HCT116 (cell line): Measurements from ENCODE around the gene ZNF747. TPM values are rescaled to one million over a fixed set of nuclear protein-coding genes. Genes with fewer than 3 reads are reported as not detected.

Experiments
- ATAC-seq: fragments of 200-7000 bp; cut with Tn5 transposase; 2 replicates; pipeline ENCODE4 v1.9.1; 2020; ENCODE audit warnings: mild to moderate bottlenecking, moderate library complexity
- BruUV-seq: library from RNA; stranded (reverse); fragments of 400-500 nt; replicated peaks from 2 replicates; lab custom pipeline; 2021; lab: Mats Ljungman, UMichigan
- CTCF ChIA-PET: fragments of 300-600 bp; sonication (Branson Sonifier 250); formaldehyde crosslinking; loops from one replicate; lab custom pipeline; 2021; ENCODE audit warnings: antibody characterized with exemption; lab: Charles Lee
- POLR2A ChIA-PET: fragments of 300-600, 350-600 bp; sonication (Branson Sonifier 250); formaldehyde crosslinking; loops from one replicate; lab custom pipeline; 2021; ENCODE audit warnings: antibody characterized with exemption; lab: Charles Lee
- RAD21 ChIA-PET, 2 experiments: fragments of 300-600 bp; sonication (Branson Sonifier 250); formaldehyde crosslinking; loops; one replicate each; lab custom pipeline; 2023; ENCODE audit warnings: low total read pairs in 2 of 2; ENCODE audit not compliant: uncharacterized antibody in 2 of 2, unreplicated experiment in 2 of 2, low non-redundant PET in 1 of 2; lab: Charles Lee
- DNase-seq: peaks from one replicate; pipeline ENCODE4 v3.0.0-alpha.2; 2010; ENCODE audit warnings: low read depth, low spot score
- H2AFZ ChIP-seq: fragments of 200-600 bp; shearing (Covaris generic), sonication (generic); 2 replicates; pipeline ENCODE4 v1.6.1; 2017; ENCODE audit warnings: low read depth, mixed run types, mixed read lengths, antibody characterized with exemption, low read length; ENCODE audit not compliant: poor library complexity, severe bottlenecking
- H3K27ac ChIP-seq: 2 replicates; pipeline ENCODE4 v1.5.1; 2012; ENCODE audit warnings: low read depth, low read length
- H3K27me3 ChIP-seq: fragments of 200-600 bp; sonication (generic); 2 replicates; pipeline ENCODE4 v1.6.1; 2016; ENCODE audit warnings: mixed run types, low read length, mixed read lengths; ENCODE audit not compliant: insufficient read depth
- H3K36me3 ChIP-seq, 2 experiments: fragments of 200-500 bp in 1 of 2; fragments of 200-600 bp in 1 of 2; sonication (Bioruptor generic) in 1 of 2; sonication (generic) in 1 of 2; 2 replicates each; pipeline versions ENCODE4 v1.5.1 to v1.6.1; 2014 to 2016; ENCODE audit warnings: low read length in 2 of 2, inconsistent platforms in 1 of 2, mixed read lengths in 1 of 2, mixed run types in 1 of 2; ENCODE audit not compliant: insufficient read depth in 2 of 2, control insufficient read depth in 1 of 2
- H3K4me1 ChIP-seq, 2 experiments: fragments of 200-600 bp in 1 of 2; sonication (generic) in 1 of 2; 2 replicates each; pipeline versions ENCODE4 v1.5.1 to v1.6.1; 2012 to 2017; ENCODE audit warnings: low read length in 2 of 2, inconsistent platforms in 1 of 2, mild to moderate bottlenecking in 1 of 2, mixed read lengths in 1 of 2, mixed run types in 1 of 2, moderate library complexity in 1 of 2; ENCODE audit not compliant: insufficient read depth in 2 of 2, control insufficient read depth in 1 of 2
- H3K4me2 ChIP-seq: fragments of 200-600 bp; sonication (generic); 2 replicates; pipeline ENCODE4 v1.6.1; 2017; ENCODE audit warnings: mixed run types, low read length, mixed read lengths
- H3K4me3 ChIP-seq, 2 experiments: fragments of 200-600 bp in 1 of 2; sonication (generic) in 1 of 2; replicated peaks in 1 of 2; 2 replicates each; pipeline ENCODE4 v1.5.1; 2011 to 2016; ENCODE audit warnings: low read length in 2 of 2, control low read depth in 1 of 2, low read depth in 1 of 2, mild to moderate bottlenecking in 1 of 2, mixed read lengths in 1 of 2, mixed run types in 1 of 2
- H3K79me2 ChIP-seq: fragments of 200-600 bp; sonication (generic); 2 replicates; pipeline ENCODE4 v1.6.1; 2017; ENCODE audit warnings: mild to moderate bottlenecking, mixed run types, low read length, moderate library complexity, mixed read lengths; ENCODE audit not compliant: insufficient read depth
- H3K9ac ChIP-seq: fragments of 200-600 bp; sonication (generic); 2 replicates; pipeline ENCODE4 v1.6.1; 2016; ENCODE audit warnings: low read length, mixed read lengths
- H3K9me2 ChIP-seq: fragments of 200-600 bp; sonication (generic), shearing (Covaris generic); 2 replicates; pipeline ENCODE4 v1.6.1; 2017; ENCODE audit warnings: mixed run types, mild to moderate bottlenecking, moderate library complexity; ENCODE audit not compliant: insufficient read depth
- H3K9me3 ChIP-seq, 2 experiments: fragments of 200-500 bp in 1 of 2; fragments of 200-600 bp in 1 of 2; sonication (Bioruptor generic) in 1 of 2; sonication (generic) in 1 of 2; 2 replicates each; pipeline ENCODE4 v1.6.1; 2014 to 2017; ENCODE audit warnings: low read length in 2 of 2, mixed read lengths in 2 of 2, inconsistent platforms in 1 of 2, low read depth in 1 of 2, mild to moderate bottlenecking in 1 of 2, mixed run types in 1 of 2, moderate library complexity in 1 of 2; ENCODE audit not compliant: control insufficient read depth in 1 of 2, insufficient read depth in 1 of 2
- H4K20me1 ChIP-seq: fragments of 200-600 bp; sonication (generic), shearing (Covaris generic); 2 replicates; pipeline ENCODE4 v1.6.1; 2017; ENCODE audit warnings: mixed run types, mild to moderate bottlenecking, moderate library complexity; ENCODE audit not compliant: insufficient read depth
- CEBPB ChIP-seq: IDR thresholded peaks from 2 replicates; pipeline ENCODE4 v1.6.1; 2012; ENCODE audit warnings: low read depth
- CTCF ChIP-seq, 3 experiments: fragments of 200-600 bp in 1 of 3; sonication (generic) in 1 of 3; IDR thresholded peaks in 2 of 3; conservative IDR thresholded peaks in 1 of 3; 2 replicates each; pipeline ENCODE4 v1.5.1; 2012 to 2017; ENCODE audit warnings: low read depth in 2 of 3, low read length in 2 of 3, antibody characterized with exemption in 1 of 3, borderline replicate concordance in 1 of 3, control low read depth in 1 of 3, mild to moderate bottlenecking in 1 of 3, mixed read lengths in 1 of 3, mixed run types in 1 of 3, moderate library complexity in 1 of 3; ENCODE audit not compliant: insufficient read depth in 1 of 3
- ELF1 ChIP-seq: IDR thresholded peaks from 2 replicates; pipeline ENCODE4 v1.6.1; 2012; ENCODE audit warnings: low read depth, borderline replicate concordance
- EZH2phosphoT487 ChIP-seq: fragments of 200-600 bp; IDR thresholded peaks from 2 replicates; pipeline ENCODE4 v1.6.1; 2018; ENCODE audit warnings: antibody characterized with exemption, borderline replicate concordance
- FOSL1 ChIP-seq: IDR thresholded peaks from 2 replicates; pipeline ENCODE4 v1.6.1; 2012; ENCODE audit warnings: low read depth
- POLR2AphosphoS5 ChIP-seq: IDR thresholded peaks from 2 replicates; pipeline ENCODE4 v1.6.1; 2011; ENCODE audit warnings: mild to moderate bottlenecking, low read depth, low read length, moderate library complexity
- RAD21 ChIP-seq: IDR thresholded peaks from 2 replicates; pipeline ENCODE4 v1.6.1; 2012; ENCODE audit warnings: low read depth, mild to moderate bottlenecking
- REST ChIP-seq: IDR thresholded peaks from 2 replicates; pipeline ENCODE4 v1.6.1; 2012; ENCODE audit warnings: low read depth
- SIN3A ChIP-seq: IDR thresholded peaks from 2 replicates; pipeline ENCODE4 v1.6.1; 2012; ENCODE audit warnings: low read depth
- TCF7L2 ChIP-seq: IDR thresholded peaks from 2 replicates; pipeline ENCODE4 v1.7.0; 2011; ENCODE audit warnings: borderline replicate concordance, inconsistent platforms; ENCODE audit not compliant: insufficient read depth, insufficient read length; ENCODE audit errors: extremely low read depth
- YY1 ChIP-seq: IDR thresholded peaks from 2 replicates; pipeline ENCODE4 v1.6.1; 2011; ENCODE audit warnings: low read length, low read depth, moderate library complexity, mild to moderate bottlenecking; ENCODE audit not compliant: insufficient replicate concordance; ENCODE audit errors: extremely low read depth
- ZFX ChIP-seq: fragments of 450-650 bp; IDR thresholded peaks from 2 replicates; pipeline ENCODE4 v1.6.1; 2017
- ZNF274 ChIP-seq: fragments of 200-500 bp; sonication (Bioruptor generic); IDR thresholded peaks from 2 replicates; pipeline ENCODE4 v1.6.1; 2014; ENCODE audit warnings: mild to moderate bottlenecking, low read depth, low read length, inconsistent platforms
- intact Hi-C: fragments of 100-400 bp; cut with micrococcal nuclease; formaldehyde crosslinking; loops from 2 replicates; pipeline ENCODE4 v1.10.0; 2022
- total RNA-seq: library from RNA; stranded (reverse); gene quantifications from one replicate; pipeline ENCODE4 v1.2.1, GENCODE V29; 2021; ENCODE audit not compliant: unreplicated experiment

ZNF747 gene
- total RNA-seq, 1 experiment from 2014 or later, result 2.1 TPM

DNA sequence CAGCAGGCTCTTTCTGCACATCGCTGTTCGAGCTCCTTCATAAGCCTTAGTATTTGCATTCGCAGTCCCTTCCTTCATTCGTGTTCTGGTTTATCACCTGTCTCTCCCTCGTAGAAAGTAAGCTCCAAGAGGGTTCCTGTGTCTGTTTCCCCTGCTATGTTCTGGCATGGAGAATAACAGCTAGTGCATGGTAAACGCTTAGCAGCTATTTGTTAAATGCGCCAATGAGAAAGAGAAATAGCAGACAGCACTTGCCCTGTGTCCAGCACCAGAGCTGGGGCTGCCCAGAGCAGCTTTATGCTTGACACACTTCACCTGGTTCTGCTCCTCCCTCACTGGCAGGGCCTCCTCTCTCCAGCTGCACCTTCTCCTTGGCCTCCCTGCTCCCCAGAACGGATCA is 31.3 kb upstream of the ZNF747 start:
- Histone ChIP-seq H3K4me3 (no peak overlapping the region), H3K4me2 (no peak overlapping the region), H3K4me1 (peaks cover 3 to 11% of the 10 kb centered on the region in 2 experiments; a peak in 2 of 4 replicates), H3K27me3 (no peaks in the 10 kb centered on the region), H3K79me2 (no peaks in the 10 kb centered on the region), H3K9me3 (no peaks in the 10 kb centered on the region), H2AFZ (no peak overlapping the region), H3K9ac (no peak overlapping the region), H3K9me2 (no peaks in the 10 kb centered on the region), H4K20me1 (no peaks in the 10 kb centered on the region), H3K27ac (no peak overlapping the region), H3K36me3 (no peaks in the 10 kb centered on the region)
- no peak for TF ChIP-seq EZH2phosphoT487
- TF ChIP-seq CTCF (IDR thresholded peaks at IDR 0.05 in 2 of 3, conservative IDR thresholded peaks at IDR 0.05 in 1 of 3; ENCODE audit: borderline replicate concordance in 1 of 3, insufficient read depth in 1 of 3, low read depth in 2 of 3, low read length in 2 of 3), result no peak
- TF ChIP-seq POLR2AphosphoS5, result no peak
- no peak for TF ChIP-seq TCF7L2
- TF ChIP-seq YY1, result no peak
- TF ChIP-seq RAD21, result no peak
- TF ChIP-seq REST, result no peak
- TF ChIP-seq ZNF274, result no peak
- no peak for TF ChIP-seq FOSL1
- no peak for TF ChIP-seq CEBPB
- TF ChIP-seq ELF1, result no peak
- no peak for TF ChIP-seq ZFX
- TF ChIP-seq SIN3A, result no peak
- DNase-seq (no peak), ATAC-seq (no peak)
- ChIA-PET RAD21 (no interaction called here), CTCF (interaction anchor here (1.0 kb wide), 1 partner anchor 33 kb away, joined by 3 read pairs; no protein-coding TSS in a partner anchor), POLR2A (no interaction called here)
- BruUV-seq, result no TSS peak
- intact Hi-C loops, result no loop called here
